B cell (primary cell): ENCODE measurements around the gene EFCAB12. TPM values are rescaled to one million over a fixed set of nuclear protein-coding genes. Genes with fewer than 3 reads are reported as not detected.

ENCODE experiments used
- ATAC-seq: fragments of 200-7000 bp; cut with Tn5 transposase; one replicate; pipeline ENCODE4 v1.10.0; 2021; ENCODE audit warnings: low read depth, mild to moderate bottlenecking, moderate number of reproducible peaks, moderate library complexity
- CTCF ChIA-PET: fragments of 350-600 bp; sonication (Branson Sonifier 250); formaldehyde crosslinking; loops from one replicate; lab custom pipeline; 2021; ENCODE audit warnings: antibody characterized with exemption, inconsistent platforms; lab: Charles Lee
- POLR2A ChIA-PET: fragments of 350-600 bp; sonication (Branson Sonifier 250); formaldehyde crosslinking; loops from one replicate; lab custom pipeline; 2021; ENCODE audit warnings: antibody characterized with exemption; lab: Charles Lee
- DNase-seq: peaks from one replicate; pipeline ENCODE4 v3.0.0; 2013
- H2AFZ ChIP-seq: 2 replicates; pipeline ENCODE4 v1.6.1; 2012; ENCODE audit warnings: mild to moderate bottlenecking, low read depth, low read length; ENCODE audit not compliant: insufficient read depth, poor library complexity, severe bottlenecking
- H3K27ac ChIP-seq, 2 donors: 1 replicate in 1 of 2; 2 replicates in 1 of 2; pipeline ENCODE4 v1.5.1; 2012 to 2013; ENCODE audit warnings: low read length in 2 of 2, mild to moderate bottlenecking in 2 of 2, moderate library complexity in 1 of 2
- H3K27me3 ChIP-seq, 4 experiments: fragments of 200-600 bp in 1 of 4; sonication (generic) in 1 of 4; replicated peaks in 1 of 4; 1 replicate in 2 of 4; 2 replicates in 2 of 4; pipeline versions ENCODE4 v1.6.1 to v1.7.0; 2013 to 2016; ENCODE audit warnings: low read length in 3 of 4, mild to moderate bottlenecking in 2 of 4, mixed read lengths in 1 of 4, moderate library complexity in 1 of 4; ENCODE audit not compliant: insufficient read depth in 4 of 4, control insufficient read depth in 3 of 4; ENCODE audit errors: control extremely low read depth in 1 of 4
- H3K36me3 ChIP-seq, 2 experiments: replicated peaks in 1 of 2; 1 replicate in 1 of 2; 2 replicates in 1 of 2; pipeline versions ENCODE4 v1.6.1 to v1.7.1; 2013; ENCODE audit warnings: low read length in 1 of 2; ENCODE audit not compliant: insufficient read depth in 2 of 2, control insufficient read depth in 1 of 2; ENCODE audit errors: control extremely low read depth in 1 of 2, extremely low read depth in 1 of 2
- H3K4me1 ChIP-seq, 2 donors: fragments of 200-600 bp in 1 of 2; sonication (generic) in 1 of 2; 1 replicate in 1 of 2; 2 replicates in 1 of 2; pipeline versions ENCODE4 v1.5.1 to v1.6.1; 2013 to 2017; ENCODE audit warnings: low read length in 2 of 2; ENCODE audit not compliant: control insufficient read depth in 2 of 2, insufficient read depth in 2 of 2
- H3K4me2 ChIP-seq: replicated peaks from 2 replicates; pipeline ENCODE3; 2012; ENCODE audit warnings: mild to moderate bottlenecking, low read depth, low read length; ENCODE audit not compliant: poor library complexity, severe bottlenecking
- H3K4me3 ChIP-seq, 5 experiments: fragments of 200-600 bp in 1 of 5; sonication (generic) in 1 of 5; 1 replicate in 3 of 5; 2 replicates in 2 of 5; pipeline versions ENCODE4 v1.5.1 to v1.7.0; 2011 to 2016; ENCODE audit warnings: low read length in 4 of 5, mild to moderate bottlenecking in 4 of 5, low read depth in 2 of 5, control low read depth in 1 of 5, moderate library complexity in 1 of 5; ENCODE audit not compliant: insufficient read depth in 1 of 5; ENCODE audit errors: control extremely low read depth in 1 of 5, extremely low read depth in 1 of 5
- H3K79me2 ChIP-seq: fragments of 200-600 bp; sonication (generic); one replicate; pipeline ENCODE4 v1.6.0; 2016; ENCODE audit warnings: low read length; ENCODE audit not compliant: control insufficient read depth, insufficient read depth
- H3K9ac ChIP-seq: fragments of 200-600 bp; sonication (generic); 2 replicates; pipeline ENCODE4 v1.6.1; 2017; ENCODE audit warnings: mild to moderate bottlenecking, low read length, moderate library complexity
- H3K9me3 ChIP-seq, 3 donors: one replicate each; pipeline versions ENCODE4 v1.6.1 to v1.7.1; 2013; ENCODE audit warnings: low read length in 2 of 3; ENCODE audit not compliant: control insufficient read depth in 2 of 3, insufficient read depth in 1 of 3; ENCODE audit errors: control extremely low read depth in 1 of 3
- H4K20me1 ChIP-seq: 2 replicates; pipeline ENCODE4 v1.6.0; 2012; ENCODE audit warnings: mild to moderate bottlenecking, low read length; ENCODE audit not compliant: insufficient read depth, control insufficient read depth, poor library complexity, severe bottlenecking
- H3K27ac Mint-ChIP-seq: one replicate; pipeline ENCODE4 v1.8.0; 2021; ENCODE audit warnings: mixed read lengths
- H3K27me3 Mint-ChIP-seq: one replicate; pipeline ENCODE4 v1.8.0; 2021; ENCODE audit warnings: mixed read lengths
- H3K4me1 Mint-ChIP-seq: one replicate; pipeline ENCODE4 v1.8.0; 2021; ENCODE audit warnings: mixed read lengths
- H3K4me3 Mint-ChIP-seq: one replicate; pipeline ENCODE4 v1.8.0; 2021; ENCODE audit warnings: mixed read lengths
- H3K9me3 Mint-ChIP-seq: one replicate; pipeline ENCODE4 v1.8.0; 2022; ENCODE audit warnings: mixed read lengths; ENCODE audit not compliant: insufficient read depth
- EZH2 ChIP-seq: IDR thresholded peaks from 2 replicates; pipeline ENCODE4 v1.6.1; 2012; ENCODE audit warnings: borderline replicate concordance, low read depth, mild to moderate bottlenecking, moderate library complexity, low read length; ENCODE audit not compliant: insufficient read depth, poor library complexity, severe bottlenecking
- WGBS: methylation state at CpG from one replicate; pipeline ENCODE4 v1.1.5; 2013; ENCODE audit warnings: missing lambda C conversion rate; ENCODE audit not compliant: insufficient coverage; 5-methylcytosine and 5-hydroxymethylcytosine counted together
- intact Hi-C: fragments of 100-400 bp; cut with micrococcal nuclease; formaldehyde crosslinking; loops from one replicate; pipeline ENCODE4 v1.10.0; 2022
- polyA plus RNA-seq: library from polyadenylated mRNA; depleted of rRNA; stranded (reverse); fragments of >200 nt; gene quantifications from 2 replicates; pipeline ENCODE4 v1.2.3, GENCODE V29; 2012
- total RNA-seq, 2 donors: library from RNA; stranded (reverse); fragments of 120-200 nt in 1 of 2; gene quantifications; 1 replicate in 1 of 2; 2 replicates in 1 of 2; pipeline versions ENCODE4 v1.2.3 to v1.2.4, GENCODE V29; 2013 to 2022
- TF ChIP-seq, protein P1 (sequence below): fragments of 200-600 bp; IDR thresholded peaks from one replicate; pipeline ENCODE4 v1.8.0; 2022; ENCODE audit warnings: antibody characterized with exemption, mild to moderate bottlenecking

The EFCAB12 gene
- total and polyA plus RNA-seq, 2 donors (not counting 1 experiment from before 2014, with no cell fraction given): 3.5 to 6.5 TPM

DNA sequence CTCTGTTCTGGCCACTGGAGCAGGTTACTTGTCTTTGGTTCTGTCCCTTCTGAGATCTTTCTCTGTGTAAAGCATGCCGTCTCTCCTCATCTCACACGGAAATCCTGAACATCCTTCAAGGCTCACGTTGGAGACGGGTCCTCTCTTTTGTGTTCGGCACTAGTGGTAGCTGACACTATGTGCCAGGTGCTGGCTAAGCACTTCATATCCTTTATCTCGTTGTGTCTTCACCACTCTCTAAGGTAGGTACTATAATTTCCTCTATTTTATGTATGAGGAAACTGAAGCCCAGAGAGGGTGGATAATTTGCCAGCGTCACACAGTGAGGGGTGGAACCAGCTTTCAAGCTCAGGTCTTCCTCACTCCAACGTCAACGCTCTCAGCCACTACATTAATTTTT lies 12.8 kb upstream of the EFCAB12 start:
- Mint-ChIP-seq H3K9me3 (no peaks in the 10 kb centered on the region), H3K27ac (peak overlapping the region; percentile 95), H3K27me3 (no peaks in the 10 kb centered on the region), H3K4me1 (peaks cover 43% of the 10 kb centered on the region), H3K4me3 (peak overlapping the region; percentile 93)
- no peaks in the 10 kb centered on the region for H4K20me1 ChIP-seq
- H3K36me3 ChIP-seq: peaks cover 0 to 19% of the 10 kb centered on the region in 2 experiments
- peak overlapping the region; percentile 98 for H3K9ac ChIP-seq
- H3K27ac ChIP-seq: peak overlapping the region; percentile 78 to 91
- WGBS: no CpG with 5 or more reads among the region's 9 CpGs
- ChIA-PET CTCF (interaction anchor here (1.8 kb wide), 1 partner anchor 57 kb away, joined by 10 read pairs; no protein-coding TSS in a partner anchor), POLR2A (interaction anchor here (1.6 to 3.1 kb wide), 2 partner anchors 42 to 164 kb away, joined by 8 to 12 read pairs; no protein-coding TSS in a partner anchor)
- intact Hi-C loops: loop anchor here (5.0 kb wide), 4 partner anchors 166 to 386 kb away; partner anchors contain the start of gene PLXND1
- H3K79me2 ChIP-seq: peaks cover 74% of the 10 kb centered on the region
- peak overlapping the region in 1 of 5 experiments; percentile 100 for H3K4me3 ChIP-seq
- DNase-seq (no peak), ATAC-seq (no peak)
- no peak for TF ChIP-seq EZH2
- TF ChIP-seq, protein P1, sequence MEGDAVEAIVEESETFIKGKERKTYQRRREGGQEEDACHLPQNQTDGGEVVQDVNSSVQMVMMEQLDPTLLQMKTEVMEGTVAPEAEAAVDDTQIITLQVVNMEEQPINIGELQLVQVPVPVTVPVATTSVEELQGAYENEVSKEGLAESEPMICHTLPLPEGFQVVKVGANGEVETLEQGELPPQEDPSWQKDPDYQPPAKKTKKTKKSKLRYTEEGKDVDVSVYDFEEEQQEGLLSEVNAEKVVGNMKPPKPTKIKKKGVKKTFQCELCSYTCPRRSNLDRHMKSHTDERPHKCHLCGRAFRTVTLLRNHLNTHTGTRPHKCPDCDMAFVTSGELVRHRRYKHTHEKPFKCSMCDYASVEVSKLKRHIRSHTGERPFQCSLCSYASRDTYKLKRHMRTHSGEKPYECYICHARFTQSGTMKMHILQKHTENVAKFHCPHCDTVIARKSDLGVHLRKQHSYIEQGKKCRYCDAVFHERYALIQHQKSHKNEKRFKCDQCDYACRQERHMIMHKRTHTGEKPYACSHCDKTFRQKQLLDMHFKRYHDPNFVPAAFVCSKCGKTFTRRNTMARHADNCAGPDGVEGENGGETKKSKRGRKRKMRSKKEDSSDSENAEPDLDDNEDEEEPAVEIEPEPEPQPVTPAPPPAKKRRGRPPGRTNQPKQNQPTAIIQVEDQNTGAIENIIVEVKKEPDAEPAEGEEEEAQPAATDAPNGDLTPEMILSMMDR: no peak
- H3K9me3 ChIP-seq: no peaks in the 10 kb centered on the region
- peak overlapping the region; percentile 84 for H3K4me2 ChIP-seq
- peaks cover 34 to 36% of the 10 kb centered on the region in 2 donors for H3K4me1 ChIP-seq
- H2AFZ ChIP-seq: peak overlapping the region; percentile 93
- no peaks in the 10 kb centered on the region for H3K27me3 ChIP-seq

DNA sequence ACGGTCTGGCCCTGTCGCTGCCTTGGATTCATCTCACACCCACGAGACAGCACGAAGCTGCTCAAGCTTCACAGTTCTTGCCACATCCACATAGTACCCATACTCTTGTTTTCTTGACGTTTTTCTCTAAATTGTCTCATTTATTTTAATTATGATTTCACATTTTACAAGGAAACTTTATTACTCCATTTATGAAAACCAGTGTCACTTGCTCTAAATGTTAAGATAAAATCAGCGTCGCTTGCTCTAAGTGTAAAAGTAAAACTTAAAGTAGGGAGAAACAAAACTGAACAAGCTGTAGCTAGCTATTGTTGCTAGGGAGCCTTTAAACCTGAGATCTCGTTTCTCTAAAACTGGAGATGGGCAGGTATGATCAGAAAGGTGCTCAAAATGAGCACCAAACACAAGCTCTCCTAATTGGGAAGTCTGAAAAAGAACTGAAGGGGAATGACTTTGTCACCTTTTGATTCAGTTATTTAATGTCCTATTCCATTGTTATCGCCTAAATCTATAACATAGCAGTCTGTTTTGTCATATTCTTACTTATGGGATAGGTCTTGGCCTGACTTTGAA lies 12.3 kb upstream of the EFCAB12 start:
- intact Hi-C loops: loop anchor here (1.0 to 5.0 kb wide), 7 partner anchors 41 to 453 kb away; partner anchors contain the start of genes PLXND1 and TMCC1
- H3K4me3 Mint-ChIP-seq: peak overlapping the region; percentile 93
- Histone ChIP-seq H3K27me3 (no peaks in the 10 kb centered on the region), H2AFZ (peak overlapping the region; percentile 93), H3K36me3 (peaks cover 0 to 22% of the 10 kb centered on the region in 2 experiments), H3K27ac (peak overlapping the region; percentile 78 to 91), H3K9ac (peak overlapping the region; percentile 98), H3K4me1 (peaks cover 40% of the 10 kb centered on the region in 2 donors), H3K4me3 (peak overlapping the region; percentile 64 to 100 (median 99)), H3K4me2 (peak overlapping the region; percentile 84), H3K79me2 (peaks cover 75% of the 10 kb centered on the region), H3K9me3 (no peaks in the 10 kb centered on the region), H4K20me1 (no peaks in the 10 kb centered on the region)
- H3K9me3 Mint-ChIP-seq: no peaks in the 10 kb centered on the region
- ATAC-seq (no peak), DNase-seq (no peak)
- 0% methylated on average over 1 of the region's 9 CpGs for WGBS
- CTCF ChIA-PET: interaction anchor here (1.0 to 1.9 kb wide), 6 partner anchors 14 to 279 kb away, joined by 3 to 10 read pairs (median 7); no protein-coding TSS in a partner anchor
- H3K4me1 Mint-ChIP-seq: peaks cover 47% of the 10 kb centered on the region
- H3K27me3 Mint-ChIP-seq: no peaks in the 10 kb centered on the region
- H3K27ac Mint-ChIP-seq: peak overlapping the region; percentile 95
- POLR2A ChIA-PET: interaction anchor here (1.0 to 3.1 kb wide), 5 partner anchors 12 to 257 kb away, joined by 3 to 17 read pairs (median 8); partner anchors contain the start of gene EFCAB12
- no peak for TF ChIP-seq EZH2
- TF ChIP-seq, protein P1: no peak
